Measurements from ENCODE around the gene NDUFAF2.

DNA sequence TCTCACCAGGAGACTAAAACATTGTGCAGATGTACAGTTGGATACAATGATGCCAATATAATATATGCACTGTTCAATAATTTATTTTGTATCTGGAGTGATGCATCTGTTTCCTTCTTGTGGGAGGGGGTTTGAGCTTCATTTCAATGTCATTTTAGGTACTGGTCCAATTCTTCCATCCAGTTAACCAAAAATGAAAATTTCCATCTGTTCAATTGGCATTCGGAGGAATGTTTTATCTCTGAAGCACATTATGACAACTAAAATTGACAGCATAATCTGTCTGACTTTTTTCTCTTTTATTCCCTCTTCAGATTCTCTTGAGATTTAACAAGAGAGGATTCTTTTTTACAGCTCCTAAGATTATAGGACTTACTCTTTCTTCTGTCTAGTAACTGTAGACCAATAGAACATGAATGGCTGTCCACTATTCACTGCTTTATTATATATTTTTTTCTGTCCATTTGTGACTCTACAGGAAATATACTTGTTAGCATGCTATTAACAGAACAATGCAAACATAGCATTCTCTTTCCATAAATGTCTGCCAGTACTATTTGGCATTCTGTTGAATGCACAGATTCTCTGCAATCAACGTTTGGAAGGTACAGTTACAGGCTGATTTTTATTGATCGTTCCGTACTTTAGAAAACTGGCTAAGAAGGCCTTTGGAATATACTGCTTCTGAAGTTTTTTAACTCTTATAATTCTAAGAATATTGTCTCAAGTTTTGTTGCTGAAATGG, 57.8 kb downstream of the NDUFAF2 start:
- TF ChIP-seq CTCF (IDR thresholded peaks at IDR 0.05; ENCODE audit: borderline replicate concordance, extremely low read depth, low read length, poor library complexity, severe bottlenecking) = no peak
- TF ChIP-seq EZH2 (IDR thresholded peaks at IDR 0.05; ENCODE audit: borderline replicate concordance, low read depth, low read length, severe bottlenecking) = no peak
